Aorta (tissue), 5 donors: ENCODE data around the gene MYCBP2. TPM values are rescaled to one million over a fixed set of nuclear protein-coding genes. Genes with fewer than 3 reads are reported as not detected.

Experiments used
- ATAC-seq: fragments of 200-7000 bp; cut with Tn5 transposase; one replicate; pipeline ENCODE4 v1.9.1; 2022; ENCODE audit warnings: moderate library complexity; ENCODE audit not compliant: low FRiP score
- DNase-seq, 2 donors: peaks; one replicate each; pipeline ENCODE4 v3.0.0-alpha.2; 2020
- H3K27ac ChIP-seq, 2 donors: one replicate each; pipeline ENCODE4 v1.5.1; 2013; ENCODE audit warnings: low read length in 2 of 2, mild to moderate bottlenecking in 2 of 2, moderate library complexity in 2 of 2, control low read depth in 1 of 2, inconsistent platforms in 1 of 2, low read depth in 1 of 2
- H3K27me3 ChIP-seq, 2 donors: one replicate each; pipeline ENCODE4 v1.6.1; 2013; ENCODE audit warnings: control low read depth in 1 of 2, low read length in 1 of 2, mild to moderate bottlenecking in 1 of 2, moderate library complexity in 1 of 2; ENCODE audit not compliant: insufficient read depth in 2 of 2, control insufficient read depth in 1 of 2
- H3K36me3 ChIP-seq, 2 donors: one replicate each; pipeline ENCODE4 v1.6.1; 2013; ENCODE audit warnings: control low read depth in 1 of 2, low read length in 1 of 2, mild to moderate bottlenecking in 1 of 2; ENCODE audit not compliant: insufficient read depth in 2 of 2, control insufficient read depth in 1 of 2
- H3K4me1 ChIP-seq, 2 donors: one replicate each; pipeline ENCODE4 v1.6.1; 2013; ENCODE audit warnings: low read length in 2 of 2, control low read depth in 1 of 2, mild to moderate bottlenecking in 1 of 2, moderate library complexity in 1 of 2; ENCODE audit not compliant: insufficient read depth in 2 of 2, control insufficient read depth in 1 of 2
- H3K4me3 ChIP-seq, 2 donors: one replicate each; pipeline ENCODE4 v1.5.1; 2013; ENCODE audit warnings: low read length in 2 of 2, control low read depth in 1 of 2, mild to moderate bottlenecking in 1 of 2
- H3K9me3 ChIP-seq: one replicate; pipeline ENCODE4 v1.6.1; 2013; ENCODE audit warnings: mild to moderate bottlenecking, low read length; ENCODE audit not compliant: control insufficient read depth
- WGBS, 2 donors: extraction: QIAGEN DNeasy Blood & Tissue Kit; methylation state at CpG; one replicate each; pipeline ENCODE4 v1.1.7; 2013; 5-methylcytosine and 5-hydroxymethylcytosine counted together
- intact Hi-C, 2 donors: fragments of 100-400 bp; cut with DNase I; formaldehyde crosslinking; loops; one replicate each; pipeline versions ENCODE4 v1.14.2 to v1.15.0; 2022
- polyA plus RNA-seq, 2 donors: library from polyadenylated mRNA; stranded (reverse); fragments of 200-250 nt; gene quantifications; one replicate each; pipeline ENCODE4 v1.2.3, GENCODE V29; 2013
- total RNA-seq, 2 donors: library from RNA; stranded (reverse); fragmentation: NEBNext Ultra II Directional; extraction: Animal tissue kit (Norgen Biotek cat#: 25700); gene quantifications; one replicate each; pipeline ENCODE4 v1.2.1, GENCODE V29; 2021
- donor health status: healthy with polysubstance abuse.
- donor health status: Bipolar disorder and iron deficiency.
- donor health status: DM: no; HTN: no; CAD: no.
- donor health status: DM: no; HTN: no; CAD: no.
- donor health status: DM: yes; HTN: yes; CAD: no.

MYCBP2 gene
- total and polyA plus RNA-seq, 4 donors: 8.1 to 166 (median 96.1) TPM

DNA sequence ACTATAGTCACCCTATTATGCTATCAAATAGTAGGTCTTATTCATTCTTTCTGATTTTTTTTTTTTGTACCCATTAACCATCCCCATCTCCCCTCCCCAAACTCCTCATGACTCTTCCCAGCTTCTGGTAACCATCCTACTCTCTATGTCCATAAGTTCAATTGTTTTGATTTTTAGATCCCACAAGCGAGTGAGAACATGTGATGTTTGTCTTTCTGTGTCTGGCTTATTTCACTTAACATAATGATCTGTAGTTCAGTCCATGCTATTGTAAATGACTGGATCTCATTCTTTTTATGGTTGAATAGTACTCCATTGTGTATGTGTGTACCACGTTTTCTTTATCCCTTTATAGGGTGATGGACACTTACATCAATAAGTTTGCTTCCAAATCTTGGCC is 4.5 kb upstream of the MYCBP2 start:
- Histone ChIP-seq H3K4me1 (no peaks in the 10 kb centered on the region), H3K27ac (no peak overlapping the region), H3K36me3 (no peaks in the 10 kb centered on the region), H3K27me3 (no peaks in the 10 kb centered on the region), H3K9me3 (no peaks in the 10 kb centered on the region), H3K4me3 (no peak overlapping the region)
- 84 to 91% methylated on average over 2 of the region's 2 CpGs for WGBS, 2 donors
- ATAC-seq: no peak
- DNase-seq: no peak
- intact Hi-C loops: loop anchor here in 1 of 2 donors (2.0 kb wide), 1 partner anchor 55 kb away; no protein-coding TSS in a partner anchor

DNA sequence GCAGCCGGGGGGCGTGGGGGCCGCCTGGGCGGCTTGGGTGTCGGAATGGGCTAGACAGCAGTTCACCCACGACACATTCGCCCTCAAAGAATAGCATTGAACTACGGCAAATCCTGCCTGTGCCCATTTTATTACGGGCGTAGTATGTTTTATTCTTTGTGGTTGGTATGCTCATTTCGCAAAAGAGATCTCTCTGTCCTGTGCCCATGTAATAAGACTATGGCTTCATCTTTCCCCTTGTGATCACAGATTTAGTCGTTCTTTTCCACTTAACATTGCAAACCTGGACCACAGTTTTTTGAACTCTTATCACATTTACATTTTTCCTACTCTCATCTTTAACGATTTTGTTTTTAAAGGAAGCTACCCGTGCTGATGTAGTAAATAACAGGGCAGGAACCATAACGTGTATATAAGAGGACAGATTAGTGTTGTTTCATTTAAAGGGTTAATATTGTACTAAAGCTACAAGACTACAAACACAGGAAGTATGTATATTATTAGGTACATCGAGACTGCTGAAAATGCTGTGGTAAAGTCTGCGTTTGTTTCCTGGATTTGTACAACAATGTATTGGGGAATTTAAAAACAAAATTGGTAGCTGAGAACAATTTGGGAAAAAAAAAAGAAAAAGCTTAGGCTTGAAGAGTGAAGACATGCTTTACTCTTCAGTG is 3.2 kb upstream of the MYCBP2 start:
- H3K4me3 ChIP-seq: peak overlapping the region; percentile 35 to 76
- ATAC-seq (no peak), DNase-seq (no peak)
- 6 to 7% methylated on average over 17 of the region's 17 CpGs for WGBS, 2 donors
- no peaks in the 10 kb centered on the region for H3K36me3 ChIP-seq
- peak overlapping the region in 1 of 2 donors; percentile 39 for H3K27ac ChIP-seq
- H3K9me3 ChIP-seq: no peaks in the 10 kb centered on the region
- no peaks in the 10 kb centered on the region for H3K27me3 ChIP-seq
- H3K4me1 ChIP-seq: no peaks in the 10 kb centered on the region
- intact Hi-C loops: loop anchor here (2.0 to 10.0 kb wide), 5 partner anchors 57 to 1783 kb away; partner anchors contain the start of genes FBXL3 (in 2 of the 2) and UCHL3 (in 1 of the 2)

DNA sequence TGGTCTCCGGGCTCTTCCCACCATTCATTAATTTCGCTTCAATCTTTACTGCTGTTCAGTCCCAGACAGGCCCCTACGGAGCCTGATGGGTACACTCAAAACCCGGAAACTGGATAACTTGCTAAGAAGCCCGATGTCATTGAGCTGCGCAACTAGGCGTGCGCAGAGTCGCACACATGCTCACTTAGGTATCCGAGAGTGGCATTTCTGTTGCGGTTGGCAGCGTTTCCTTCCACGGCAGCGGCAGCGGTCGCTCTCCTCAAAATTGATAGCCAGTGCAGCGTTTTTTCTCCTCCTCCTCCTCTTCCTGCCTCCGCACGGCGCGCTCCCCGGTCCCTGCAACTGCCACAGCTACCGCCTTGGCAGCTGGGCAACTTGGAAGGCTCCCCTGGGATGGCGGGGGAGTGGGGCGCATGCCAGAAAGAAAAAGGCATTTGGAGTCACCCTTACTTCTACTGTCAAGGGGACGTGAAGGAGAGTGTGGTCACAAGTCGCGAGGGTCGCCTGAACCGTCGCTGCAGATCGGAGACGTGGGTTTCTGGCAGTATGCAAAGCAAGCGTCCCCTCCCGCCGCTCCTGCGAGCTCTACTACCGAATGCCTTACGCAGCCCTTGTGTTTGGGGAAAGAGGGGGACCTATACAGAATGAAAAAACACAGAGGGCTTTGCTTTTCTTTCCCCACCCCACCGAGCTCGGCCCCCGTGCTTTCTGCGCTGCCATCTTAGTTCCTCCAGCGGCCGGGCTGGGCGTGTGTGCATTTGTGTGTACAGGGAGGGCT is 2.4 kb upstream of the MYCBP2 start:
- no peaks in the 10 kb centered on the region for H3K27me3 ChIP-seq
- H3K36me3 ChIP-seq: no peaks in the 10 kb centered on the region
- DNase-seq (peak; percentile 91 to 92), ATAC-seq (peak; percentile 89)
- no peaks in the 10 kb centered on the region for H3K4me1 ChIP-seq
- H3K4me3 ChIP-seq: peak overlapping the region; percentile 35 to 76
- peak overlapping the region in 1 of 2 donors; percentile 58 for H3K27ac ChIP-seq
- 0% methylated on average over 42 to 46 of the region's 46 CpGs for WGBS, 2 donors
- H3K9me3 ChIP-seq: no peaks in the 10 kb centered on the region
- intact Hi-C loops: loop anchor here (5.0 to 10.0 kb wide), 4 partner anchors 58 to 1782 kb away; partner anchors contain the start of genes FBXL3 (in 2 of the 2) and UCHL3 (in 1 of the 2)

DNA sequence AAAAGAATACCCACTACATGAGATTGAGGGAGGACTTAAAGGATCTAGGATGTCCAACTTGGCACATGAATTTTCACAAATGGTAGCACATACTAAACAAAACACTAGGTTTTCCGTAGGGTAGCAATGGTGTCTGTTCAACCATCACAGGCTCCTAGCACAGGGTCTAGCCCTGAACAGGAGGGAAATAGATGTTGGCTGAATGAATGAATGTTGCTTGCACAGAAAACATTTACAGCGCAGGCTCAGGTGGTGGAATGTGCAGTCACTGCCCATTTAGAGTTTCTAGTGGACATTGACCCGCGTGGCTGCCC is 1.9 kb upstream of the MYCBP2 start:
- H3K4me1 ChIP-seq: peaks cover 0 to 3% of the 10 kb centered on the region in 2 donors
- H3K27me3 ChIP-seq: no peaks in the 10 kb centered on the region
- no peaks in the 10 kb centered on the region for H3K9me3 ChIP-seq
- H3K36me3 ChIP-seq: no peaks in the 10 kb centered on the region
- peak overlapping the region; percentile 35 to 76 for H3K4me3 ChIP-seq
- peak overlapping the region in 1 of 2 donors; percentile 48 for H3K27ac ChIP-seq
- ATAC-seq (no peak), DNase-seq (no peak)
- 7 to 9% methylated on average over 4 of the region's 4 CpGs for WGBS, 2 donors
- intact Hi-C loops: loop anchor here (5.0 to 10.0 kb wide), 4 partner anchors 59 to 1781 kb away; partner anchors contain the start of genes FBXL3 (in 2 of the 2) and UCHL3 (in 1 of the 2)

DNA sequence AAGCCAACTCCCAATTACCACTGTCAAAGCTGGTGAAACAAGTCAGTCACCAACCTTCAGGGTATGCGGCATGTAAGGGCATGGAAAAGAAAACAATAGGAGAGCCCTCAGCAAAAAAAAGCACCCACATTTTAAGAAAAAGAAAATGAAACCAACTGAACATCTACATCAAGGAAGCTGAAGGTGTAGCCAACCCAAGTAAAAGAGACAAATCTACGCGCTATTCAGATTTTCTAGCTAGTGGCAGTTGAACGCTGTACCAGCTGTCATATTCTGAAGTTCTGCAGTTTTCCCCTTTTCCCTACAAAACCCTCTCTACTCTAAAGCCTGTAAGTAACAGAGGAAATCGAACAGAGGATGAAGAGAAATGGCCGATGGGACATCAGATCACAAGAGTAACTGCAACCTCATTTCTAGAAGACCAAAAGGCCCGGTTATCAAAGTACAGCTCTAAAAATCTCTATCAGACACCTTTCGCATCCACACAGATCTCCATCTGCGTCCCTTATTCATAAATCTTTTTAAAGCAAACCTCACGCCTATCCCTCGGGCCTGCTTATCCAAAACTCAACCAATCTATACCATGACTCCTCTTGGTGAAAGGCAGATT is 1.4 kb downstream of the MYCBP2 start:
- Histone ChIP-seq H3K4me1 (peaks cover 0 to 11% of the 10 kb centered on the region in 2 donors), H3K36me3 (no peaks in the 10 kb centered on the region), H3K4me3 (peak overlapping the region; percentile 41 to 71), H3K27me3 (no peaks in the 10 kb centered on the region), H3K9me3 (no peaks in the 10 kb centered on the region), H3K27ac (no peak overlapping the region)
- ATAC-seq: no peak
- DNase-seq: no peak
- intact Hi-C loops: loop anchor here (5.0 to 10.0 kb wide), 4 partner anchors 62 to 1778 kb away; partner anchors contain the start of genes FBXL3 (in 2 of the 2) and UCHL3 (in 1 of the 2)
- 18 to 22% methylated on average over 11 of the region's 11 CpGs for WGBS, 2 donors

DNA sequence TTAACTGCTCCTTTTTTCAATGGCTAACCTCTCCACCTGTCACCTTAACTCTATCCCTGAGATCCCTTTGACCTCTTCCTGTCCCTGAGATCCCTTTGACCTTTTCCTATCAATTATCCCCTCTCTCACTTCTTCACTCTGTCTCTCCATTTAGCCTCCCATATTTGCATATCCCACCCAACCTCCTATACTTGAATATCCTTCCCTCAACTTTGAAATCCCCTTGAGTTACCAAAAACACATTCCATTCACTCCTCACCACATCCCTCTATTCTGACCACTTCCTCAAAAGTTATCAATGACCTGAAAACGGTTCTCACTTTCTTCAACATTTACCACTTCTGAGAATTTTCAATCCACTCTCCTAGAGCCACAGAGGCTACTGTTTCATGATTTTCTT is 3.0 kb downstream of the MYCBP2 start:
- H3K4me3 ChIP-seq: no peak overlapping the region
- no peak overlapping the region for H3K27ac ChIP-seq
- no peaks in the 10 kb centered on the region for H3K36me3 ChIP-seq
- H3K4me1 ChIP-seq: peaks cover 0 to 11% of the 10 kb centered on the region in 2 donors
- WGBS, 2 donors: 64 to 66% methylated on average over 1 of the region's 1 CpG
- H3K27me3 ChIP-seq: no peaks in the 10 kb centered on the region
- no peaks in the 10 kb centered on the region for H3K9me3 ChIP-seq
- no peak for DNase-seq
- ATAC-seq: no peak
- intact Hi-C loops: loop anchor here (10.0 kb wide), 1 partner anchor 299 kb away; the partner anchor contains the start of gene FBXL3 (in 2 of the 2)

DNA sequence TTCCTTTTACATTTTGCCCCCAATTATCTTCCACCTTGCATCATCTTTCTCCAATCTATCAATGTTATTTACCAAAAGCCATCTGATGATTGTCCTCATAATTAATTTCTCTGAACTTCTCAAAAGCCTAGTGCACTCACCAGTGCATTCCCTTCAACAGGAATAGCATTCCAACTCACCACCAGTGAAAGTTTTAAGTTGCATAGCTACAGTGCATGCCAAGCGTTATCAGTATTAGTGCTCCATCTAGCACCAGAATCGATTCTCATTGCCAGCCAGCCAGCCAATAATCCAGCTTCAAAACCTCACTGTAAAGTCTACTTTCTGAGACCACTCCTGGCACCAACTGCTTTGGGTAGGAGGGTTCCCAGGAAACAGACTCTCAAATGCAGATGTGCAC is 7.4 kb downstream of the MYCBP2 start:
- no peak overlapping the region for H3K27ac ChIP-seq
- H3K36me3 ChIP-seq: no peaks in the 10 kb centered on the region
- H3K27me3 ChIP-seq: no peaks in the 10 kb centered on the region
- no peak for ATAC-seq
- intact Hi-C loops: no loop called here
- H3K4me3 ChIP-seq: no peak overlapping the region
- WGBS, 2 donors: 48 to 52% methylated on average over 2 of the region's 2 CpGs
- H3K9me3 ChIP-seq: no peaks in the 10 kb centered on the region
- DNase-seq: no peak
- H3K4me1 ChIP-seq: peaks cover 0 to 11% of the 10 kb centered on the region in 2 donors

DNA sequence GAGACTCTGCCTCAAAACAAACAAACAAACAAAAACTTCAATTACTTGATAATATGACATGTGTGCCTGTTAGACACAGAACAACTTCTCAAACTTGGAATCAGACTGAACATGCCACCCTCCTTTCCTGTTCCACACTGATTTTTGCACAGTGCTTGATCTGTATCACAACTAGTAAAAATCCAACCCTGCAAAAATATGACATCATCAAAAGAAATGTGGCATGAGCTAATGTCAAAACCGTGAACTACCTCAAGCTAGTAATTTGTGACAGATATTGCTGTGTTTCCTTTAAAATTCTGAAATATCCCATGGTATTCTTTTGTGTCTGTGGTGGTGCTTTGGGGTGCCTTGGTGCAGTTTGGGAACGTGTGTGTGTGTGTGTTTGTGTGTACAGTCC is 8.2 kb downstream of the MYCBP2 start:
- WGBS, 2 donors: 44 to 57% methylated on average over 2 of the region's 2 CpGs
- DNase-seq (no peak), ATAC-seq (no peak)
- intact Hi-C loops: no loop called here
- Histone ChIP-seq H3K27me3 (no peaks in the 10 kb centered on the region), H3K4me3 (no peak overlapping the region), H3K27ac (no peak overlapping the region), H3K4me1 (peaks cover 0 to 10% of the 10 kb centered on the region in 2 donors), H3K9me3 (no peaks in the 10 kb centered on the region), H3K36me3 (no peaks in the 10 kb centered on the region)
